NCI-H748 (cell line): Measurements from ENCODE around the gene PRPF8.
A peak's percentile ranks its signal among the peaks of the same experiment; 100 is the strongest.
"Not testable (repeated sequence)": the region's sequence is repeated elsewhere in the genome, so short reads cannot be mapped to it uniquely, and the experiment has no call there.

ENCODE experiments used
- DNase-seq: peaks from one replicate; lab custom pipeline; 2025; ENCODE audit not compliant: unreplicated experiment; lab: John Stamatoyannopoulos, UW

PRPF8 gene

GRCh38 chr17:1695365-1695764, 10.7 kb upstream of the PRPF8 start:
- DNase-seq: no peak

- no peak for DNase-seq
Observed at GRCh38 chr17:1693339-1693738, 8.7 kb upstream of the PRPF8 start.

- DNase-seq: no peak
Observed at GRCh38 chr17:1690544-1691221, 6.0 kb upstream of the PRPF8 start.

GRCh38 chr17:1688405-1688804, 3.7 kb upstream of the PRPF8 start:
- not testable (repeated sequence) for DNase-seq

- DNase-seq: no peak
Observed at GRCh38 chr17:1686086-1686485, 1.4 kb upstream of the PRPF8 start.

GRCh38 chr17:1683459-1683858, 1.2 kb downstream of the PRPF8 start:
- no peak for DNase-seq

GRCh38 chr17:1676401-1676800, 8.3 kb downstream of the PRPF8 start:
- DNase-seq: no peak

- DNase-seq: no peak
Observed at GRCh38 chr17:1673041-1673785, 11.5 kb downstream of the PRPF8 start.

GRCh38 chr17:1663934-1664333, 20.7 kb downstream of the PRPF8 start:
- not testable (repeated sequence) for DNase-seq

GRCh38 chr17:1661045-1661444, 23.6 kb downstream of the PRPF8 start:
- no peak for DNase-seq

GRCh38 chr17:1658100-1658499, 26.6 kb downstream of the PRPF8 start:
- no peak for DNase-seq

- DNase-seq: no peak
Observed at GRCh38 chr17:1653735-1654134, 30.9 kb downstream of the PRPF8 start.

- not testable (repeated sequence) for DNase-seq
Observed at GRCh38 chr17:1652794-1653193, 31.9 kb downstream of the PRPF8 start.

- DNase-seq: no peak
Observed at GRCh38 chr17:1651559-1651844, 33.2 kb downstream of the PRPF8 start.

GRCh38 chr17:1650731-1651558, 33.7 kb downstream of the PRPF8 start:
- no peak for DNase-seq

- no peak for DNase-seq
Observed at GRCh38 chr17:1649844-1650501, 34.7 kb downstream of the PRPF8 start, which contains the start of gene RILP. RILP (minus strand) TSS chr17:1649866; CDS start chr17:1649804, 62 bp downstream.

- DNase-seq: peak; percentile 79
Observed at GRCh38 chr17:1648963-1649843, 35.5 kb downstream of the PRPF8 start.

GRCh38 chr17:1648173-1648962, 36.3 kb downstream of the PRPF8 start:
- DNase-seq: no peak

GRCh38 chr17:1647802-1648171, 36.9 kb downstream of the PRPF8 start:
- DNase-seq: no peak
